Endothelial cell (in vitro differentiated cells): Measurements from ENCODE around the gene THRAP3. TPM values are rescaled to one million over a fixed set of nuclear protein-coding genes. Genes with fewer than 3 reads are reported as not detected.

ENCODE experiments used
- DNase-seq: peaks from one replicate; pipeline ENCODE4 v3.0.0; 2021; ENCODE audit warnings: low spot score
- H3K27ac Mint-ChIP-seq: one replicate; pipeline ENCODE4 v1.8.0; 2021; ENCODE audit warnings: mixed read lengths, inconsistent platforms; ENCODE audit not compliant: unreplicated experiment
- H3K27me3 Mint-ChIP-seq: one replicate; pipeline ENCODE4 v1.8.0; 2021; ENCODE audit warnings: mild to moderate bottlenecking, moderate library complexity, mixed read lengths, inconsistent platforms; ENCODE audit not compliant: unreplicated experiment
- H3K36me3 Mint-ChIP-seq: one replicate; pipeline ENCODE4 v1.8.0; 2021; ENCODE audit warnings: mild to moderate bottlenecking, low read depth, mixed read lengths, inconsistent platforms; ENCODE audit not compliant: unreplicated experiment
- H3K4me1 Mint-ChIP-seq: one replicate; pipeline ENCODE4 v1.8.0; 2021; ENCODE audit warnings: mild to moderate bottlenecking, mixed read lengths, inconsistent platforms; ENCODE audit not compliant: unreplicated experiment
- H3K4me3 Mint-ChIP-seq: one replicate; pipeline ENCODE4 v1.8.0; 2021; ENCODE audit warnings: mild to moderate bottlenecking, mixed read lengths, inconsistent platforms; ENCODE audit not compliant: unreplicated experiment
- H3K9me3 Mint-ChIP-seq: one replicate; pipeline ENCODE4 v1.8.0; 2021; ENCODE audit warnings: mixed read lengths, inconsistent platforms; ENCODE audit not compliant: unreplicated experiment
- CTCF ChIP-seq: fragments of 200-600 bp; sonication (generic); IDR thresholded peaks from one replicate; pipeline ENCODE4 v1.5.0; 2021; ENCODE audit warnings: antibody characterized with exemption; ENCODE audit not compliant: unreplicated experiment
- total RNA-seq: library from RNA; stranded (reverse); fragmentation: NEBNext Ultra II Directional; extraction: Animal tissue kit (Norgen Biotek cat#: 25700); gene quantifications from one replicate; pipeline ENCODE4 v1.2.1, GENCODE V29; 2021; ENCODE audit not compliant: unreplicated experiment

The THRAP3 gene
- total RNA-seq, 1 donor from 2014 or later: 129 TPM

GRCh38 chr1:36177589-36178431, 46.4 kb upstream of the THRAP3 start:
- peaks cover 16% of the 10 kb centered on the region for H3K27me3 Mint-ChIP-seq
- peaks cover 25% of the 10 kb centered on the region for H3K4me1 Mint-ChIP-seq
- no peak overlapping the region for H3K4me3 Mint-ChIP-seq
- peak overlapping the region; percentile 24 for H3K27ac Mint-ChIP-seq
- TF ChIP-seq CTCF: no peak
- peaks cover 55% of the 10 kb centered on the region for H3K36me3 Mint-ChIP-seq
- DNase-seq: no peak
- H3K9me3 Mint-ChIP-seq: no peaks in the 10 kb centered on the region

- DNase-seq: peak; percentile 53
These were observed 45.6 kb upstream of the THRAP3 start for GRCh38 chr1:36178471-36179219.

GRCh38 chr1:36179220-36179600, 45.0 kb upstream of the THRAP3 start:
- Mint-ChIP-seq H3K4me1 (peaks cover 16% of the 10 kb centered on the region), H3K9me3 (no peaks in the 10 kb centered on the region), H3K36me3 (peaks cover 50% of the 10 kb centered on the region), H3K27ac (no peak overlapping the region), H3K4me3 (peak overlapping the region; percentile 53), H3K27me3 (peaks cover 13% of the 10 kb centered on the region)
- no peak for DNase-seq
- TF ChIP-seq CTCF: no peak

More at GRCh38 chr1:36178471-36179219, 45.6 kb upstream of the THRAP3 start:
- H3K36me3 Mint-ChIP-seq: peaks cover 55% of the 10 kb centered on the region
- H3K9me3 Mint-ChIP-seq: no peaks in the 10 kb centered on the region
- peaks cover 20% of the 10 kb centered on the region for H3K4me1 Mint-ChIP-seq
- no peak overlapping the region for H3K27ac Mint-ChIP-seq
- peak overlapping the region; percentile 53 for H3K4me3 Mint-ChIP-seq
- peaks cover 14% of the 10 kb centered on the region for H3K27me3 Mint-ChIP-seq
- TF ChIP-seq CTCF: no peak

- Mint-ChIP-seq H3K4me1 (peaks cover 12% of the 10 kb centered on the region), H3K9me3 (no peaks in the 10 kb centered on the region), H3K4me3 (no peak overlapping the region), H3K27me3 (peaks cover 15% of the 10 kb centered on the region), H3K36me3 (peaks cover 36% of the 10 kb centered on the region), H3K27ac (no peak overlapping the region)
- no peak for DNase-seq
- no peak for TF ChIP-seq CTCF
These were observed 41.5 kb upstream of the THRAP3 start for GRCh38 chr1:36182734-36183133.
